Fibroblast of skin of abdomen (primary cell): ENCODE measurements around the gene FAM83F.

Experiments used
- DNase-seq: peaks from one replicate; pipeline ENCODE4 v3.0.0-alpha.2; 2013

FAM83F gene

DNA sequence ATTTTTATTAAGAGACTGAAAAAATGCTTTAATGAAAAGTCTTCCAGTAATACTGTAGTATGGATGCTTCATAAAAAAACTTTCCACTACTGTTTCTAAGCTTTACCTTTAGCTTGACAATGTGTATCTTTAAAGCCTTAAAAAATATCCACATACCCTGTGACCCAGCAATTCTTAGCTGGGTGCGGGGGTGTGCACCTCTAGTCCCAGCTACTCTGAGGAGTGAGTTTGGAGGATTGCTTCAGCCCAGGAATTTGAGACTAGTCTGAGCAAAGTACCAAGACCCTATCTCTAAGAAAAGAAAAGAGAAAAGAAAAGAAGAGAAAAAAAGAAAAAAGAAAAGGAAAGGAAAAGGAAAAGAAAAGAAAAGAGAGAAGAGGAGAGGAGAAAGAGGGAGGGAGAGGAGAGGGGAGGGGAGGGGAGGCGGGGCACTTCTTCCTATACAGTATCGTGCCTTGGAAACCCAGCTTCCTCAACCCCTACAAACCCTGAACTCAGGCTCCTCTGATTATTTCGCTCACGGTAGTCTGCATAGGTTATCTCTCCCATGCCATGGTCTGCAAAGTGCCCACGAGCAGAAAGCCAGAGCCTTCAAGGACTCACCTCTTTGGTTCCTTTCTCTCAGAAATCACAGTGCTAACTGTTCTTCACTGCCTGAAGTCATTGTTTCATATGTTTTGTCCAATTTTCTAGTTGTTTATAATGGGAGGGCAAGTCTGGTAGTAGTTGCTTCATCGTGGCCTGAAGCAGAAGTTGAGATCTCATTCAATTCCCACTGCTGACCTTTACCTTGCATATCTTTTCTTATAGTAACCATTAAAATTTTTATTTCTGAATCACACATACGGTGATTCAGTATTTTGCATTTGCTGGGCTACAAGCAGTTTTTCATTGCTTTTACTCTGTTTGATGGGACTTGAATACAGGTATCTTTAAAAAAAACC lies 82.2 kb downstream of the FAM83F start:
- no peak for DNase-seq

DNA sequence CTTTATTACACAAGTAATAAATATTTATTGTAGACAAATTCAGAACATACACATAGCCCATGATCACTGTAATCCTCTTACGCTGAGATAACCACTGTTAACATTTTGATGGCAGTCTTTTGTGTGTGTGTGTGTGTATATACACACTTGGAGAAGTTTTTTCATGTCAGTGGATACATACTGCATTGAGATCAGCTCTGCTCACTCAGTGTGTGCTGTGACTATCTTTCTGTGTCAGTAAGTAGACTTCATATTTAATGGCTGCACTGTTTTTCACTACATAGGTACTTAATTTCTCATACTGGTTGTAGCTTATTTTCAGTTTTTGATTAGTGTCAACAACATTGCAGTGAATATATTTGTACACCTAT lies 82.9 kb downstream of the FAM83F start:
- no peak for DNase-seq

GRCh38 chr22:40081662-40082061 lies 86.9 kb downstream of the FAM83F start:
- DNase-seq, result no peak

DNA sequence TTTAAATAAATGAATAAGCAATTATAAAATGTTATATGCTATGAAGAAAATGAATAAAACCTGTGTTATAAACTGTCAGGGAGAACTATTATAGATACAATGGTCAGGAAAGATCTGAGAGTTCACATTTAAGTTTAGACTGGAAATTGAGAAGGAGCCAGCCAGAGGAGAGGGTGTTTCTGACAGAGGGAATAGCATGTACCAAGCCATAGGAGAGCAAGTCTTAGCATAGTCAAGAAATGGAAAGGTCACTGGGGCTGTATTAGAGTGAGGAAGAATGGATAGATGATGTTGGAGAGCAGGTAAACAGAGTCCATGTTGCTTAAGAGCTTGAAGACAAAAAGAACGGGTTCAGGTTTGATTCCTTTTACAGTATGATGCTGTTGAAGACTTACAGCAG lies 87.4 kb downstream of the FAM83F start:
- no peak for DNase-seq

GRCh38 chr22:40083794-40084193 lies 89.0 kb downstream of the FAM83F start:
- DNase-seq, result no peak

DNA sequence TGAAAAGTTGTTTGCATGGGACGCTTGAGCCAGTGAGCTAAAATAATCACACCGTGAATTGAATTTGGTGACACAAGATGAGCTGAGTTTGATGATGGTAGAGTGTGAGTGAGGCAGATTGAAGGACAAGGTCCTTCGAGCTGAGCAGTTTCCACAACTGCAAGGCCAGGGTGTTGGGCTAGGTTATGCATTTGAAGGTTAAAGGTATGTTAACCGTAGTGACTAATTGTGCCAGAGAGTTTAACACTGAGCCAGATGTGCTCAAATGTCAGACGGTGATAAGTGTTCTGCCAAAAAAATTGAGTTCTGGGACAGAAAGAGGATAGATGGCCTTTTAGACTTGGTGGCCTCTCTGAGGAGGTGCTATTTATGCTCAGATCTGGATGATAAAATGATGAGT lies 89.5 kb downstream of the FAM83F start:
- DNase-seq, result no peak

DNA sequence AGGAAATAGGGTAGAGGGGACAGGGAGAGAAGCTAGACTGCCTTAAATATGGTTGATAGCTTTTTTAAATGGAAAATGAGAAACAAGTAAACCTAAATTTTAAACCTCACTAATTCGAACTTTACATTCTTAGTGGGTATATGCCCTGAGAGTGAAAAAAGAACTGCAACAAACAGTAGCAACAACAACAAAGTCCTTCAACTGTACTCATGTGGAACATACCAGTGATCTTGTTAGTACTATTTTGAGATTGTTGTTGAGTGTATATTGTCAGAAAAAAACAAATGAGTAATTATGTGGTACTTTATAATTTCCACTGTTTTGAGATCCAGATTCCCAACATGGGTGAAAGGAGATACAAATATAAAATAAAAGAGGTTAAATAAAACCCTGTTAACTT lies 94.1 kb downstream of the FAM83F start:
- DNase-seq, result no peak
